Loucy (cell line): ENCODE results near the gene PODXL2.

Source experiments
- EZH2phosphoT487 ChIP-seq: fragments of 200-600 bp; IDR thresholded peaks from 2 replicates; pipeline ENCODE4 v1.6.1; 2018; ENCODE audit warnings: antibody characterized with exemption, mild to moderate bottlenecking, moderate library complexity, borderline replicate concordance
- TF ChIP-seq, protein P1 (sequence below): fragments of 200-600 bp; sonication (generic); conservative IDR thresholded peaks from 2 replicates; pipeline ENCODE4 v1.5.1; 2014; ENCODE audit warnings: mild to moderate bottlenecking, antibody characterized with exemption, low read length

DNA sequence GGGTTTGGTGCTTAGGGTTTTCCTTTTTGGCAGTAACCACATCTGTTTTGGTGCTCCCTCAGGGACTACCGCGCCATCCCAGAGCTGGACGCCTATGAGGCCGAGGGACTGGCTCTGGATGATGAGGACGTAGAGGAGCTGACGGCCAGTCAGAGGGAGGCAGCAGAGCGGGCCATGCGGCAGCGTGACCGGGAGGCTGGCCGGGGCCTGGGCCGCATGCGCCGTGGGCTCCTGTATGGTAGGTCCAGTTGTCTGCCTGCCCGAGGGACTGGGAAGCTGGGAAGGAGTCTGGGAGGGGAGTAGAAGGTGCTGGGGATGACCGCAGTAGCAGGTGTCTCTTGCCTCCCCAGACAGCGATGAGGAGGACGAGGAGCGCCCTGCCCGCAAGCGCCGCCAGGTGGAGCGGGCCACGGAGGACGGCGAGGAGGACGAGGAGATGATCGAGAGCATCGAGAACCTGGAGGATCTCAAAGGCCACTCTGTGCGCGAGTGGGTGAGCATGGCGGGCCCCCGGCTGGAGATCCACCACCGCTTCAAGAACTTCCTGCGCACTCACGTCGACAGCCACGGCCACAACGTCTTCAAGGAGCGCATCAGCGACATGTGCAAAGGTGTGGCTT is 24.3 kb upstream of the PODXL2 start:
- TF ChIP-seq, protein P1, sequence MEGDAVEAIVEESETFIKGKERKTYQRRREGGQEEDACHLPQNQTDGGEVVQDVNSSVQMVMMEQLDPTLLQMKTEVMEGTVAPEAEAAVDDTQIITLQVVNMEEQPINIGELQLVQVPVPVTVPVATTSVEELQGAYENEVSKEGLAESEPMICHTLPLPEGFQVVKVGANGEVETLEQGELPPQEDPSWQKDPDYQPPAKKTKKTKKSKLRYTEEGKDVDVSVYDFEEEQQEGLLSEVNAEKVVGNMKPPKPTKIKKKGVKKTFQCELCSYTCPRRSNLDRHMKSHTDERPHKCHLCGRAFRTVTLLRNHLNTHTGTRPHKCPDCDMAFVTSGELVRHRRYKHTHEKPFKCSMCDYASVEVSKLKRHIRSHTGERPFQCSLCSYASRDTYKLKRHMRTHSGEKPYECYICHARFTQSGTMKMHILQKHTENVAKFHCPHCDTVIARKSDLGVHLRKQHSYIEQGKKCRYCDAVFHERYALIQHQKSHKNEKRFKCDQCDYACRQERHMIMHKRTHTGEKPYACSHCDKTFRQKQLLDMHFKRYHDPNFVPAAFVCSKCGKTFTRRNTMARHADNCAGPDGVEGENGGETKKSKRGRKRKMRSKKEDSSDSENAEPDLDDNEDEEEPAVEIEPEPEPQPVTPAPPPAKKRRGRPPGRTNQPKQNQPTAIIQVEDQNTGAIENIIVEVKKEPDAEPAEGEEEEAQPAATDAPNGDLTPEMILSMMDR: no peak
- no peak for TF ChIP-seq EZH2phosphoT487
